Measurements from ENCODE around the gene RCOR1. TPM values are rescaled to one million over a fixed set of nuclear protein-coding genes. Genes with fewer than 3 reads are reported as not detected.
"Not testable (repeated sequence)": the region's sequence is repeated elsewhere in the genome, so short reads cannot be mapped to it uniquely, and the experiment has no call there.

The RCOR1 gene
- total RNA-seq, 1 donor from 2014 or later, result 11.0 TPM

GRCh38 chr14:102630405-102630804 is 38.0 kb downstream of the RCOR1 start:
- intact Hi-C loops (cut with micrococcal nuclease), result no loop called here

GRCh38 chr14:102630881-102631280 is 38.4 kb downstream of the RCOR1 start:
- Histone ChIP-seq H3K27me3 (ENCODE audit: low read depth) (no peaks in the 10 kb centered on the region), H3K4me3 (no peak overlapping the region), H3K4me1 (peaks cover 22% of the 10 kb centered on the region), H3K9me3 (replicated peaks) (no peaks in the 10 kb centered on the region), H3K36me3 (no peaks in the 10 kb centered on the region), H3K27ac (replicated peaks) (no peak overlapping the region)
- no peak for TF ChIP-seq CTCF (IDR thresholded peaks at IDR 0.05; ENCODE audit: borderline replicate concordance)
- DNase-seq, result no peak
- intact Hi-C loops (cut with micrococcal nuclease), result no loop called here

More at GRCh38 chr14:102630405-102630804, 38.0 kb downstream of the RCOR1 start:
- Histone ChIP-seq H3K27ac (replicated peaks) (no peak overlapping the region), H3K36me3 (no peaks in the 10 kb centered on the region), H3K4me1 (peaks cover 22% of the 10 kb centered on the region), H3K9me3 (replicated peaks) (no peaks in the 10 kb centered on the region), H3K4me3 (no peak overlapping the region), H3K27me3 (ENCODE audit: low read depth) (no peaks in the 10 kb centered on the region)
- DNase-seq, result no peak
- no peak for TF ChIP-seq CTCF (IDR thresholded peaks at IDR 0.05; ENCODE audit: borderline replicate concordance)

- Histone ChIP-seq H3K9me3 (replicated peaks) (no peaks in the 10 kb centered on the region), H3K36me3 (no peaks in the 10 kb centered on the region), H3K4me1 (peaks cover 24% of the 10 kb centered on the region), H3K27ac (replicated peaks) (no peak overlapping the region), H3K4me3 (no peak overlapping the region), H3K27me3 (ENCODE audit: low read depth) (no peaks in the 10 kb centered on the region)
- DNase-seq, result no peak
- no peak for TF ChIP-seq CTCF (IDR thresholded peaks at IDR 0.05; ENCODE audit: borderline replicate concordance)
- intact Hi-C loops (cut with micrococcal nuclease), result no loop called here
Observed at GRCh38 chr14:102633906-102634595, 41.6 kb downstream of the RCOR1 start.

GRCh38 chr14:102639611-102640010 is 47.2 kb downstream of the RCOR1 start:
- H3K4me3 ChIP-seq; DNase-seq; H3K27me3 ChIP-seq (ENCODE audit: low read depth); H3K27ac ChIP-seq (replicated peaks); H3K36me3 ChIP-seq; intact Hi-C loops (cut with micrococcal nuclease); H3K9me3 ChIP-seq (replicated peaks); H3K4me1 ChIP-seq: not testable (repeated sequence)

GRCh38 chr14:102644523-102644922 is 52.1 kb downstream of the RCOR1 start:
- Histone ChIP-seq H3K27me3 (ENCODE audit: low read depth) (no peaks in the 10 kb centered on the region), H3K27ac (replicated peaks) (no peak overlapping the region), H3K9me3 (replicated peaks) (no peaks in the 10 kb centered on the region), H3K4me3 (no peak overlapping the region), H3K36me3 (no peaks in the 10 kb centered on the region), H3K4me1 (peaks cover 22% of the 10 kb centered on the region)
- DNase-seq, result no peak
- TF ChIP-seq CTCF (IDR thresholded peaks at IDR 0.05; ENCODE audit: borderline replicate concordance), result no peak
- intact Hi-C loops (cut with micrococcal nuclease), result no loop called here

- no peak for TF ChIP-seq CTCF (IDR thresholded peaks at IDR 0.05; ENCODE audit: borderline replicate concordance)
- Histone ChIP-seq H3K9me3 (replicated peaks) (no peaks in the 10 kb centered on the region), H3K4me1 (peaks cover 23% of the 10 kb centered on the region), H3K27ac (replicated peaks) (no peak overlapping the region), H3K4me3 (no peak overlapping the region), H3K36me3 (no peaks in the 10 kb centered on the region), H3K27me3 (ENCODE audit: low read depth) (no peaks in the 10 kb centered on the region)
- intact Hi-C loops (cut with micrococcal nuclease), result no loop called here
- no peak for DNase-seq
Observed at GRCh38 chr14:102645746-102646440, 53.4 kb downstream of the RCOR1 start.
